H1 (cell line): Measurements from ENCODE around the gene TSPAN5. TPM values are rescaled to one million over a fixed set of nuclear protein-coding genes. Genes with fewer than 3 reads are reported as not detected.

Source experiments
- CTCF ChIA-PET: fragments of 300-600 bp; sonication (Branson Sonifier 250); formaldehyde crosslinking; loops from one replicate; lab custom pipeline; 2021; ENCODE audit not compliant: partially characterized antibody; lab: Charles Lee
- POLR2A ChIA-PET: fragments of 300-600 bp; sonication (Branson Sonifier 250); formaldehyde crosslinking; loops from one replicate; lab custom pipeline; 2021; ENCODE audit warnings: inconsistent platforms; ENCODE audit not compliant: partially characterized antibody; lab: Charles Lee
- DNase-seq, 2 experiments: peaks; one replicate each; pipeline versions ENCODE4 v3.0.0 to v3.0.0-alpha.2; 2010 to 2022; ENCODE audit warnings: low spot score in 2 of 2, low read depth in 1 of 2, mixed read lengths in 1 of 2
- FAIRE-seq: peaks from 2 replicates; lab custom pipeline; 2011; peaks lifted over from hg19 to GRCh38; lab: Jason Lieb, UNC
- H2AFZ ChIP-seq: 2 replicates; pipeline ENCODE4 v1.8.1; 2012; ENCODE audit warnings: low read length, inconsistent platforms
- H2AK5ac ChIP-seq: 2 replicates; pipeline ENCODE4 v1.6.1; 2013; ENCODE audit warnings: low read depth, low read length
- H2BK120ac ChIP-seq: replicated peaks from 2 replicates; pipeline ENCODE3; 2013; ENCODE audit warnings: low read depth, low read length, inconsistent platforms
- H2BK12ac ChIP-seq: 2 replicates; pipeline ENCODE4 v1.6.1; 2013; ENCODE audit warnings: low read depth, low read length
- H2BK15ac ChIP-seq: 2 replicates; pipeline ENCODE4 v1.6.1; 2013; ENCODE audit warnings: low read length
- H2BK20ac ChIP-seq: 2 replicates; pipeline ENCODE4 v1.6.1; 2013; ENCODE audit warnings: low read length
- H2BK5ac ChIP-seq: 2 replicates; pipeline ENCODE4 v1.6.1; 2013; ENCODE audit warnings: low read depth, low read length
- H3K14ac ChIP-seq: 2 replicates; pipeline ENCODE4 v1.6.1; 2013; ENCODE audit warnings: inconsistent platforms; ENCODE audit not compliant: insufficient read length
- H3K18ac ChIP-seq: 2 replicates; pipeline ENCODE4 v1.6.1; 2013; ENCODE audit warnings: low read length; ENCODE audit errors: extremely low read depth
- H3K23ac ChIP-seq: 2 replicates; pipeline ENCODE4 v1.6.1; 2013; ENCODE audit warnings: inconsistent platforms; ENCODE audit not compliant: insufficient read length
- H3K23me2 ChIP-seq: 2 replicates; pipeline ENCODE4 v1.6.1; 2013; ENCODE audit warnings: low read depth, low read length
- H3K27ac ChIP-seq: 2 replicates; pipeline ENCODE4 v1.6.1; 2011; ENCODE audit warnings: low read depth, low read length, inconsistent platforms
- H3K27me3 ChIP-seq, 4 experiments: replicated peaks in 1 of 4; 1 replicate in 1 of 4; 2 replicates in 3 of 4; pipeline versions ENCODE4 v1.6.1 to v1.8.1; 2011 to 2013; ENCODE audit warnings: low read length in 3 of 4, mild to moderate bottlenecking in 3 of 4, inconsistent platforms in 2 of 4, mixed read lengths in 2 of 4, moderate library complexity in 1 of 4; ENCODE audit not compliant: control insufficient read depth in 3 of 4, insufficient read depth in 3 of 4; ENCODE audit errors: extremely low read depth in 1 of 4
- H3K36me3 ChIP-seq, 4 experiments: 2 replicates each; pipeline versions ENCODE4 v1.6.1 to v1.8.1; 2011 to 2013; ENCODE audit warnings: mild to moderate bottlenecking in 4 of 4, low read length in 3 of 4, moderate library complexity in 2 of 4, control low read depth in 1 of 4, inconsistent platforms in 1 of 4; ENCODE audit not compliant: insufficient read depth in 4 of 4, control insufficient read depth in 2 of 4
- H3K4ac ChIP-seq: replicated peaks from 2 replicates; pipeline ENCODE3; 2013; ENCODE audit warnings: low read length, low read depth, mixed read lengths, inconsistent platforms; ENCODE audit not compliant: insufficient read length
- H3K4me1 ChIP-seq, 4 experiments: replicated peaks in 1 of 4; 1 replicate in 1 of 4; 2 replicates in 3 of 4; pipeline versions ENCODE4 v1.6.1 to v1.8.1; 2011 to 2013; ENCODE audit warnings: low read length in 3 of 4, inconsistent platforms in 2 of 4, mixed read lengths in 1 of 4; ENCODE audit not compliant: insufficient read depth in 4 of 4, control insufficient read depth in 3 of 4
- H3K4me2 ChIP-seq, 2 experiments: 2 replicates each; pipeline versions ENCODE4 v1.6.1 to v1.8.1; 2011 to 2013; ENCODE audit warnings: low read depth in 2 of 2, low read length in 2 of 2, control low read depth in 1 of 2, inconsistent platforms in 1 of 2, mild to moderate bottlenecking in 1 of 2; ENCODE audit not compliant: insufficient read depth in 1 of 2
- H3K4me3 ChIP-seq, 4 experiments: fragments of 200-600, 300-600 bp in 1 of 4; sonication (generic), shearing (Covaris generic), sonication (Bioruptor Twin) in 1 of 4; 2 replicates each; pipeline versions ENCODE4 v1.5.1 to v1.8.1; 2011 to 2016; ENCODE audit warnings: low read length in 4 of 4, low read depth in 3 of 4, control low read depth in 2 of 4, inconsistent platforms in 2 of 4, mild to moderate bottlenecking in 2 of 4, mixed read lengths in 1 of 4, moderate library complexity in 1 of 4; ENCODE audit not compliant: insufficient read depth in 2 of 4; ENCODE audit errors: extremely low read depth in 1 of 4
- H3K56ac ChIP-seq: replicated peaks from 2 replicates; pipeline ENCODE3; 2013; ENCODE audit warnings: low read depth, mild to moderate bottlenecking, mixed read lengths, low read length, inconsistent platforms; ENCODE audit not compliant: insufficient read length
- H3K79me1 ChIP-seq: 2 replicates; pipeline ENCODE4 v1.6.1; 2013; ENCODE audit warnings: low read depth, low read length, control low read depth
- H3K79me2 ChIP-seq, 2 experiments: 2 replicates each; pipeline versions ENCODE4 v1.6.1 to v1.8.1; 2012 to 2013; ENCODE audit warnings: low read length in 2 of 2, mild to moderate bottlenecking in 2 of 2, inconsistent platforms in 1 of 2; ENCODE audit not compliant: insufficient read depth in 2 of 2, control insufficient read depth in 1 of 2
- H3K9ac ChIP-seq, 4 experiments: replicated peaks in 1 of 4; 1 replicate in 1 of 4; 2 replicates in 3 of 4; pipeline versions ENCODE4 v1.6.1 to v1.8.1; 2011 to 2013; ENCODE audit warnings: low read depth in 3 of 4, low read length in 3 of 4, control low read depth in 2 of 4, mild to moderate bottlenecking in 2 of 4, moderate library complexity in 2 of 4, inconsistent platforms in 1 of 4; ENCODE audit errors: extremely low read depth in 1 of 4
- H3K9me3 ChIP-seq, 2 experiments: 2 replicates each; pipeline versions ENCODE4 v1.6.1 to v1.8.1; 2012 to 2013; ENCODE audit warnings: mild to moderate bottlenecking in 2 of 2, moderate library complexity in 2 of 2, control low read depth in 1 of 2, inconsistent platforms in 1 of 2, low read depth in 1 of 2, low read length in 1 of 2, mixed read lengths in 1 of 2; ENCODE audit not compliant: insufficient read depth in 2 of 2
- H4K20me1 ChIP-seq, 2 experiments: replicated peaks in 1 of 2; 2 replicates each; pipeline versions ENCODE3 to v1.8.1; 2011 to 2013; ENCODE audit warnings: inconsistent platforms in 2 of 2, low read length in 2 of 2, mild to moderate bottlenecking in 1 of 2; ENCODE audit not compliant: insufficient read depth in 2 of 2, control insufficient read depth in 1 of 2
- H4K5ac ChIP-seq: 2 replicates; pipeline ENCODE4 v1.6.1; 2013; ENCODE audit warnings: low read length, low read depth, mixed read lengths, inconsistent platforms; ENCODE audit not compliant: insufficient read length
- H4K8ac ChIP-seq: 2 replicates; pipeline ENCODE4 v1.8.0; 2013; ENCODE audit warnings: mild to moderate bottlenecking, moderate library complexity, low read length, inconsistent platforms; ENCODE audit not compliant: insufficient read depth; ENCODE audit errors: extremely low read depth
- H4K91ac ChIP-seq: replicated peaks from 2 replicates; pipeline ENCODE3; 2013; ENCODE audit warnings: low read length, mixed read lengths, inconsistent platforms; ENCODE audit not compliant: insufficient read length
- ASH2L ChIP-seq: fragments of 200-600, 300-600 bp; sonication (generic); IDR thresholded peaks from one replicate; pipeline ENCODE4 v1.7.1; 2017; ENCODE audit warnings: low read length
- ATF2 ChIP-seq: IDR thresholded peaks from 2 replicates; pipeline ENCODE4 v1.6.1; 2012; ENCODE audit warnings: low read length, inconsistent platforms
- CBX8 ChIP-seq: fragments of 300-800, 300-1000 bp; sonication (generic); IDR thresholded peaks from 2 replicates; pipeline ENCODE4 v1.7.1; 2016; ENCODE audit warnings: low read depth, low read length, borderline replicate concordance
- E2F6 ChIP-seq: IDR thresholded peaks from 2 replicates; pipeline ENCODE4 v1.6.1; 2012; ENCODE audit warnings: inconsistent platforms
- EP300 ChIP-seq, 2 experiments: IDR thresholded peaks; 1 replicate in 1 of 2; 2 replicates in 1 of 2; pipeline ENCODE4 v1.6.1; 2011 to 2012; ENCODE audit warnings: low read depth in 2 of 2, low read length in 2 of 2, mild to moderate bottlenecking in 2 of 2, borderline replicate concordance in 1 of 2, inconsistent platforms in 1 of 2, moderate library complexity in 1 of 2
- KDM4A ChIP-seq: IDR thresholded peaks from one replicate; pipeline ENCODE4 v1.7.1; 2012; ENCODE audit warnings: low read depth, mild to moderate bottlenecking, moderate library complexity, low read length, inconsistent platforms; ENCODE audit not compliant: severe bottlenecking
- NRF1 ChIP-seq: IDR thresholded peaks from 2 replicates; pipeline ENCODE4 v1.6.1; 2011; ENCODE audit warnings: mild to moderate bottlenecking, low read depth, low read length, improper control_type of control experiment
- PHF8 ChIP-seq: fragments of 200-600 bp; sonication (generic); conservative IDR thresholded peaks from 2 replicates; pipeline ENCODE4 v1.7.1; 2012; ENCODE audit warnings: low read depth, mild to moderate bottlenecking, inconsistent platforms, low read length, moderate library complexity
- SUZ12 ChIP-seq: fragments of 200-600 bp; sonication (generic); IDR thresholded peaks from 2 replicates; pipeline ENCODE4 v1.6.1; 2012; ENCODE audit warnings: mild to moderate bottlenecking, inconsistent platforms, low read length, moderate library complexity, mixed read lengths
- TAF1 ChIP-seq: IDR thresholded peaks from 2 replicates; pipeline ENCODE4 v1.6.1; 2011; ENCODE audit warnings: mild to moderate bottlenecking, low read depth, low read length
- TCF12 ChIP-seq: IDR thresholded peaks from 2 replicates; pipeline ENCODE4 v1.6.1; 2011; ENCODE audit warnings: low read depth, mild to moderate bottlenecking, low read length
- WGBS, 2 experiments: shearing (Covaris generic) in 1 of 2; methylation state at CpG; one replicate each; pipeline versions ENCODE4 v1.1.6 to v1.1.7; 2013 to 2015; ENCODE audit warnings: low lambda C conversion rate in 2 of 2, mixed read lengths in 2 of 2, inconsistent platforms in 1 of 2, low coverage in 1 of 2, missing lambda C conversion rate in 1 of 2; ENCODE audit not compliant: insufficient replicate concordance in 2 of 2, insufficient coverage in 1 of 2, insufficient read length in 1 of 2; ENCODE audit errors: extremely low coverage in 1 of 2, missing lambda C conversion rate in 1 of 2; 5-methylcytosine and 5-hydroxymethylcytosine counted together
- polyA plus RNA-seq, 7 experiments: library from polyadenylated mRNA; depleted of rRNA in 3 of 7; stranded (reverse) in 5 of 7; unstranded in 2 of 7; fragments of >200 nt in 5 of 7; fragments of 200-250 nt in 2 of 7; gene quantifications; 1 replicate in 5 of 7; 2 replicates in 1 of 7; 4 replicates in 1 of 7; pipeline versions ENCODE4 v1.2.1 to v1.2.3, GENCODE V29; 2011 to 2013; ENCODE audit warnings: missing spikeins in 2 of 7, mixed read lengths in 2 of 7
- total RNA-seq: library from RNA; stranded (reverse); fragmentation: NEBNext Ultra II Directional; extraction: Animal tissue kit (Norgen Biotek cat#: 25700); gene quantifications from 2 replicates; pipeline ENCODE4 v1.2.1, GENCODE V29; 2021

The TSPAN5 gene
- total and polyA plus RNA-seq, 2 of the 8 experiments (the other 6 are each of a cell fraction or from before 2014, with no cell fraction given), result 17.6 to 21.2 TPM

GRCh38 chr4:98700656-98701055 is 42.2 kb upstream of the TSPAN5 start:
- H2BK120ac ChIP-seq, result no peak overlapping the region
- H3K9ac ChIP-seq, result no peak overlapping the region
- no peak overlapping the region for H3K56ac ChIP-seq
- no peak overlapping the region for H3K27ac ChIP-seq
- no peak overlapping the region for H3K14ac ChIP-seq
- H3K4me1 ChIP-seq, result no peaks in the 10 kb centered on the region
- FAIRE-seq, result no peak
- H2BK15ac ChIP-seq, result no peak overlapping the region
- H3K23me2 ChIP-seq, result no peaks in the 10 kb centered on the region
- no peak overlapping the region for H3K23ac ChIP-seq
- DNase-seq, result no peak
- H3K4me2 ChIP-seq, result no peak overlapping the region
- no peaks in the 10 kb centered on the region for H4K20me1 ChIP-seq
- H2BK5ac ChIP-seq, result no peak overlapping the region
- H2BK12ac ChIP-seq, result no peak overlapping the region
- 92% methylated on average over 3 of the region's 3 CpGs; no CpG with 5 or more reads in 1 of the 2 experiments for WGBS, 2 experiments
- no peak overlapping the region for H3K18ac ChIP-seq
- H2AK5ac ChIP-seq, result no peak overlapping the region
- H3K9me3 ChIP-seq, result peaks cover 12 to 13% of the 10 kb centered on the region in 2 experiments
- H4K5ac ChIP-seq, result no peak overlapping the region
- ChIA-PET CTCF (interaction anchor here (1.4 kb wide), 1 partner anchor 35 kb away, joined by 3 read pairs; no protein-coding TSS in a partner anchor), POLR2A (no interaction called here)
- no peak overlapping the region for H4K8ac ChIP-seq
- H3K79me2 ChIP-seq, result no peaks in the 10 kb centered on the region
- H3K4ac ChIP-seq, result no peak overlapping the region
- no peak overlapping the region for H4K91ac ChIP-seq
- no peaks in the 10 kb centered on the region for H3K79me1 ChIP-seq
- no peak overlapping the region for H3K4me3 ChIP-seq
- H3K36me3 ChIP-seq, result no peaks in the 10 kb centered on the region
- H3K27me3 ChIP-seq, result no peaks in the 10 kb centered on the region
- no peak overlapping the region for H2AFZ ChIP-seq
- no peak overlapping the region for H2BK20ac ChIP-seq
- TF ChIP-seq KDM4A (no peak), TAF1 (no peak), CBX8 (no peak), E2F6 (no peak), EP300 (IDR thresholded peaks at IDR 0.05; ENCODE audit: borderline replicate concordance in 1 of 2, low read depth in 2 of 2, low read length in 2 of 2) (no peak), ATF2 (no peak), NRF1 (no peak), SUZ12 (no peak), PHF8 (no peak), ASH2L (no peak), TCF12 (no peak)
